Fibroblast of lung (primary cell): ENCODE measurements around the gene BTBD9.

Experiments
- CTCF ChIP-seq, 2 donors: IDR thresholded peaks in 1 of 2; conservative IDR thresholded peaks in 1 of 2; 1 replicate in 1 of 2; 2 replicates in 1 of 2; pipeline ENCODE4 v1.5.1; 2011 to 2012; ENCODE audit warnings: low read length in 2 of 2, control low read depth in 1 of 2, inconsistent platforms in 1 of 2, low read depth in 1 of 2, mild to moderate bottlenecking in 1 of 2
- EZH2 ChIP-seq: IDR thresholded peaks from 2 replicates; pipeline ENCODE4 v1.5.1; 2012; ENCODE audit warnings: low read length, control low read depth, mild to moderate bottlenecking; ENCODE audit errors: missing control alignments

- TF ChIP-seq CTCF (conservative IDR thresholded peaks at IDR 0.05 in 1 of 2, IDR thresholded peaks at IDR 0.05 in 1 of 2; ENCODE audit: low read depth in 1 of 2, low read length in 2 of 2): no peak
- TF ChIP-seq EZH2: no peak
Observed at GRCh38 chr6:38164671-38165108, 475.0 kb downstream of the BTBD9 start.
